22Rv1 (cell line): ENCODE results near the gene MAD1L1.

ENCODE experiments used
- H3K27ac ChIP-seq: fragments of 450-650 bp; 2 replicates; pipeline ENCODE4 v1.5.1; 2017
- CTCF ChIP-seq: fragments of 450-650 bp; IDR thresholded peaks from 2 replicates; pipeline ENCODE4 v1.5.1; 2017; ENCODE audit warnings: mild to moderate bottlenecking
- ZFX ChIP-seq: fragments of 450-650 bp; IDR thresholded peaks from 2 replicates; pipeline ENCODE4 v1.6.1; 2017; ENCODE audit warnings: antibody characterized with exemption, borderline replicate concordance

The MAD1L1 gene

GRCh38 chr7:2199956-2200583 lies 32.7 kb downstream of the MAD1L1 start:
- H3K27ac ChIP-seq, result no peak overlapping the region
- TF ChIP-seq CTCF (no peak), ZFX (no peak)

GRCh38 chr7:2199528-2199927 lies 33.2 kb downstream of the MAD1L1 start:
- no peak overlapping the region for H3K27ac ChIP-seq

GRCh38 chr7:2198760-2199159 lies 34.0 kb downstream of the MAD1L1 start:
- H3K27ac ChIP-seq, result no peak overlapping the region

More at GRCh38 chr7:2199528-2199927, 33.2 kb downstream of the MAD1L1 start:
- no peak for TF ChIP-seq CTCF
- TF ChIP-seq ZFX, result no peak

GRCh38 chr7:2198206-2198605 lies 34.5 kb downstream of the MAD1L1 start:
- no peak overlapping the region for H3K27ac ChIP-seq
- TF ChIP-seq CTCF (no peak), ZFX (no peak)

More at GRCh38 chr7:2198760-2199159, 34.0 kb downstream of the MAD1L1 start:
- TF ChIP-seq CTCF (no peak), ZFX (no peak)

GRCh38 chr7:2197436-2198155 lies 35.1 kb downstream of the MAD1L1 start:
- H3K27ac ChIP-seq, result no peak overlapping the region
- TF ChIP-seq CTCF, result no peak
- no peak for TF ChIP-seq ZFX

GRCh38 chr7:2196381-2197378 lies 36.1 kb downstream of the MAD1L1 start:
- no peak overlapping the region for H3K27ac ChIP-seq
- no peak for TF ChIP-seq CTCF
- no peak for TF ChIP-seq ZFX
